OCI-LY7 (cell line): ENCODE data around the gene BBC3.

Experiments used
- CTCF ChIP-seq: fragments of 200-600 bp; sonication (generic); conservative IDR thresholded peaks from 2 replicates; pipeline ENCODE4 v1.5.1; 2014; ENCODE audit warnings: mild to moderate bottlenecking, antibody characterized with exemption, low read length, moderate library complexity, mixed read lengths
- EZH2phosphoT487 ChIP-seq: fragments of 200-600 bp; sonication (generic); IDR thresholded peaks from 2 replicates; pipeline ENCODE4 v1.6.1; 2018; ENCODE audit warnings: low read depth, borderline replicate concordance, mild to moderate bottlenecking, mixed run types, antibody characterized with exemption, low read length, moderate library complexity, mixed read lengths

- TF ChIP-seq CTCF (no peak), EZH2phosphoT487 (no peak)
These were observed 2.6 kb downstream of the BBC3 start for GRCh38 chr19:47228168-47228936.
